K562 (cell line): ENCODE measurements around the gene VILL.

Experiments used
- ELF4 ChIP-seq: fragments of 450-650 bp; formaldehyde crosslinking; IDR thresholded peaks from 2 replicates; pipeline ENCODE4 v1.4.0; 2022; ENCODE audit warnings: missing genetic modification characterization
- GABPB2 ChIP-seq: fragments of 250-450 bp; sonication (Bioruptor Pico); conservative IDR thresholded peaks from 2 replicates; pipeline ENCODE4 v1.5.1; 2021; ENCODE audit warnings: mild to moderate bottlenecking
- MAX ChIP-seq: sonication (generic); formaldehyde crosslinking; IDR thresholded peaks from 2 replicates; pipeline ENCODE4 v1.9.0; 2022; ENCODE audit warnings: mild to moderate bottlenecking, missing genetic modification reagents
- POLR2A ChIP-seq: fragments of 450-650 bp; conservative IDR thresholded peaks from 2 replicates; pipeline ENCODE4 v1.6.1; 2016
- RBM34 ChIP-seq: fragments of 200-400 bp; formaldehyde crosslinking; IDR thresholded peaks from 2 replicates; pipeline ENCODE4 v1.6.1; 2018; ENCODE audit warnings: low read length, borderline replicate concordance; ENCODE audit not compliant: insufficient read depth
- SNRNP70 ChIP-seq: fragments of 200-400 bp; formaldehyde crosslinking; optimal IDR thresholded peaks from 2 replicates; pipeline ENCODE3; 2017; ENCODE audit warnings: low read depth, low read length
- SOX6 ChIP-seq: fragments of 450-650 bp; IDR thresholded peaks from 2 replicates; pipeline ENCODE4 v1.6.1; 2014; ENCODE audit warnings: mild to moderate bottlenecking
- SREBF2 ChIP-seq: sonication (generic); formaldehyde crosslinking; IDR thresholded peaks from 2 replicates; pipeline ENCODE4 v1.4.0; 2020; ENCODE audit warnings: mild to moderate bottlenecking, missing genetic modification reagents
- ZNF561 ChIP-seq: fragments of 450-650 bp; formaldehyde crosslinking; conservative IDR thresholded peaks from 2 replicates; pipeline ENCODE4 v1.4.0; 2020; ENCODE audit warnings: mild to moderate bottlenecking, moderate library complexity
- TF ChIP-seq, protein P1 (sequence below), 3 experiments: IDR thresholded peaks in 2 of 3; conservative IDR thresholded peaks in 1 of 3; 2 replicates each; pipeline ENCODE4 v1.5.1; 2011 to 2012; ENCODE audit warnings: low read length in 3 of 3, mild to moderate bottlenecking in 3 of 3, control low read depth in 2 of 3, improper control_type of control experiment in 1 of 3, inconsistent platforms in 1 of 3, low read depth in 1 of 3, mixed read lengths in 1 of 3, moderate library complexity in 1 of 3; ENCODE audit not compliant: insufficient read depth in 2 of 3
- TF ChIP-seq, protein P2 (sequence below): sonication (generic); formaldehyde crosslinking; IDR thresholded peaks from 2 replicates; pipeline ENCODE4 v1.8.0; 2023; ENCODE audit warnings: missing genetic modification reagents, mild to moderate bottlenecking, borderline replicate concordance
- TF ChIP-seq, protein P3 (sequence below): fragments of 250-450 bp; sonication (Bioruptor Pico); IDR thresholded peaks from 2 replicates; pipeline ENCODE4 v1.4.0; 2020; ENCODE audit warnings: mild to moderate bottlenecking, moderate library complexity

- TF ChIP-seq, protein P1, sequence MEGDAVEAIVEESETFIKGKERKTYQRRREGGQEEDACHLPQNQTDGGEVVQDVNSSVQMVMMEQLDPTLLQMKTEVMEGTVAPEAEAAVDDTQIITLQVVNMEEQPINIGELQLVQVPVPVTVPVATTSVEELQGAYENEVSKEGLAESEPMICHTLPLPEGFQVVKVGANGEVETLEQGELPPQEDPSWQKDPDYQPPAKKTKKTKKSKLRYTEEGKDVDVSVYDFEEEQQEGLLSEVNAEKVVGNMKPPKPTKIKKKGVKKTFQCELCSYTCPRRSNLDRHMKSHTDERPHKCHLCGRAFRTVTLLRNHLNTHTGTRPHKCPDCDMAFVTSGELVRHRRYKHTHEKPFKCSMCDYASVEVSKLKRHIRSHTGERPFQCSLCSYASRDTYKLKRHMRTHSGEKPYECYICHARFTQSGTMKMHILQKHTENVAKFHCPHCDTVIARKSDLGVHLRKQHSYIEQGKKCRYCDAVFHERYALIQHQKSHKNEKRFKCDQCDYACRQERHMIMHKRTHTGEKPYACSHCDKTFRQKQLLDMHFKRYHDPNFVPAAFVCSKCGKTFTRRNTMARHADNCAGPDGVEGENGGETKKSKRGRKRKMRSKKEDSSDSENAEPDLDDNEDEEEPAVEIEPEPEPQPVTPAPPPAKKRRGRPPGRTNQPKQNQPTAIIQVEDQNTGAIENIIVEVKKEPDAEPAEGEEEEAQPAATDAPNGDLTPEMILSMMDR (IDR thresholded peaks at IDR 0.05 in 2 of 3, conservative IDR thresholded peaks at IDR 0.05 in 1 of 3; ENCODE audit: insufficient read depth in 2 of 3, low read depth in 1 of 3, low read length in 3 of 3) = 0 out of 6 replicates have a peak, but pooled peaks of 1 of the 3 experiments have one; percentile 2
- TF ChIP-seq MAX = no peak
- TF ChIP-seq GABPB2 (CRISPR knock-in tag) = no peak
- no peak for TF ChIP-seq SNRNP70
- TF ChIP-seq SREBF2 = no peak
- no peak for TF ChIP-seq SOX6
- no peak for TF ChIP-seq RBM34
- no peak for TF ChIP-seq ELF4 (CRISPR knock-in tag)
- TF ChIP-seq, protein P2, sequence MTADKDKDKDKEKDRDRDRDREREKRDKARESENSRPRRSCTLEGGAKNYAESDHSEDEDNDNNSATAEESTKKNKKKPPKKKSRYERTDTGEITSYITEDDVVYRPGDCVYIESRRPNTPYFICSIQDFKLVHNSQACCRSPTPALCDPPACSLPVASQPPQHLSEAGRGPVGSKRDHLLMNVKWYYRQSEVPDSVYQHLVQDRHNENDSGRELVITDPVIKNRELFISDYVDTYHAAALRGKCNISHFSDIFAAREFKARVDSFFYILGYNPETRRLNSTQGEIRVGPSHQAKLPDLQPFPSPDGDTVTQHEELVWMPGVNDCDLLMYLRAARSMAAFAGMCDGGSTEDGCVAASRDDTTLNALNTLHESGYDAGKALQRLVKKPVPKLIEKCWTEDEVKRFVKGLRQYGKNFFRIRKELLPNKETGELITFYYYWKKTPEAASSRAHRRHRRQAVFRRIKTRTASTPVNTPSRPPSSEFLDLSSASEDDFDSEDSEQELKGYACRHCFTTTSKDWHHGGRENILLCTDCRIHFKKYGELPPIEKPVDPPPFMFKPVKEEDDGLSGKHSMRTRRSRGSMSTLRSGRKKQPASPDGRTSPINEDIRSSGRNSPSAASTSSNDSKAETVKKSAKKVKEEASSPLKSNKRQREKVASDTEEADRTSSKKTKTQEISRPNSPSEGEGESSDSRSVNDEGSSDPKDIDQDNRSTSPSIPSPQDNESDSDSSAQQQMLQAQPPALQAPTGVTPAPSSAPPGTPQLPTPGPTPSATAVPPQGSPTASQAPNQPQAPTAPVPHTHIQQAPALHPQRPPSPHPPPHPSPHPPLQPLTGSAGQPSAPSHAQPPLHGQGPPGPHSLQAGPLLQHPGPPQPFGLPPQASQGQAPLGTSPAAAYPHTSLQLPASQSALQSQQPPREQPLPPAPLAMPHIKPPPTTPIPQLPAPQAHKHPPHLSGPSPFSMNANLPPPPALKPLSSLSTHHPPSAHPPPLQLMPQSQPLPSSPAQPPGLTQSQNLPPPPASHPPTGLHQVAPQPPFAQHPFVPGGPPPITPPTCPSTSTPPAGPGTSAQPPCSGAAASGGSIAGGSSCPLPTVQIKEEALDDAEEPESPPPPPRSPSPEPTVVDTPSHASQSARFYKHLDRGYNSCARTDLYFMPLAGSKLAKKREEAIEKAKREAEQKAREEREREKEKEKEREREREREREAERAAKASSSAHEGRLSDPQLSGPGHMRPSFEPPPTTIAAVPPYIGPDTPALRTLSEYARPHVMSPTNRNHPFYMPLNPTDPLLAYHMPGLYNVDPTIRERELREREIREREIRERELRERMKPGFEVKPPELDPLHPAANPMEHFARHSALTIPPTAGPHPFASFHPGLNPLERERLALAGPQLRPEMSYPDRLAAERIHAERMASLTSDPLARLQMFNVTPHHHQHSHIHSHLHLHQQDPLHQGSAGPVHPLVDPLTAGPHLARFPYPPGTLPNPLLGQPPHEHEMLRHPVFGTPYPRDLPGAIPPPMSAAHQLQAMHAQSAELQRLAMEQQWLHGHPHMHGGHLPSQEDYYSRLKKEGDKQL (CRISPR knock-in tag) = no peak
- TF ChIP-seq, protein P3, sequence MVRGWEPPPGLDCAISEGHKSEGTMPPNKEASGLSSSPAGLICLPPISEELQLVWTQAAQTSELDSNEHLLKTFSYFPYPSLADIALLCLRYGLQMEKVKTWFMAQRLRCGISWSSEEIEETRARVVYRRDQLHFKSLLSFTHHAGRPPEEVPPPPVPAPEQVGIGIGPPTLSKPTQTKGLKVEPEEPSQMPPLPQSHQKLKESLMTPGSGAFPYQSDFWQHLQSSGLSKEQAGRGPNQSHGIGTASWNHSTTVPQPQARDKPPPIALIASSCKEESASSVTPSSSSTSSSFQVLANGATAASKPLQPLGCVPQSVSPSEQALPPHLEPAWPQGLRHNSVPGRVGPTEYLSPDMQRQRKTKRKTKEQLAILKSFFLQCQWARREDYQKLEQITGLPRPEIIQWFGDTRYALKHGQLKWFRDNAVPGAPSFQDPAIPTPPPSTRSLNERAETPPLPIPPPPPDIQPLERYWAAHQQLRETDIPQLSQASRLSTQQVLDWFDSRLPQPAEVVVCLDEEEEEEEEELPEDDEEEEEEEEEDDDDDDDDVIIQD = no peak
- TF ChIP-seq POLR2A = no peak
- no peak for TF ChIP-seq ZNF561 (CRISPR knock-in tag)
Measured at GRCh38 chr3:37971467-37971866, 19.1 kb upstream of the VILL start.
